HEK293 (cell line): ENCODE data around the gene ACP4.
A peak's percentile ranks its signal among the peaks of the same experiment; 100 is the strongest.

Source experiments
- CTCF ChIP-seq: fragments of 450-650 bp; formaldehyde crosslinking; IDR thresholded peaks from 2 replicates; pipeline ENCODE4 v1.5.1; 2016; ENCODE audit warnings: missing biosample characterization, missing genetic modification characterization
- PRDM4 ChIP-seq: fragments of 450-650 bp; formaldehyde crosslinking; IDR thresholded peaks from 2 replicates; pipeline ENCODE4 v1.5.1; 2017; ENCODE audit warnings: missing biosample characterization, missing genetic modification characterization
- REST ChIP-seq: fragments of 450-650 bp; formaldehyde crosslinking; IDR thresholded peaks from 2 replicates; pipeline ENCODE4 v1.5.1; 2016; ENCODE audit warnings: missing biosample characterization, missing genetic modification characterization
- ZBTB44 ChIP-seq: fragments of 450-650 bp; IDR thresholded peaks from 2 replicates; pipeline ENCODE4 v1.5.1; 2018; ENCODE audit warnings: missing biosample characterization, mild to moderate bottlenecking, missing genetic modification characterization
- ZFP41 ChIP-seq: fragments of 450-650 bp; formaldehyde crosslinking; IDR thresholded peaks from 2 replicates; pipeline ENCODE4 v1.5.1; 2016; ENCODE audit warnings: missing biosample characterization, missing genetic modification characterization, borderline replicate concordance
- ZFP69B ChIP-seq: fragments of 450-650 bp; formaldehyde crosslinking; IDR thresholded peaks from 2 replicates; pipeline ENCODE4 v1.5.1; 2016; ENCODE audit warnings: missing biosample characterization, missing genetic modification characterization
- ZNF146 ChIP-seq: fragments of 450-650 bp; formaldehyde crosslinking; IDR thresholded peaks from 2 replicates; pipeline ENCODE4 v1.5.1; 2016; ENCODE audit warnings: missing biosample characterization, missing genetic modification characterization
- ZNF175 ChIP-seq: fragments of 450-650 bp; formaldehyde crosslinking; IDR thresholded peaks from 2 replicates; pipeline ENCODE4 v1.5.1; 2016; ENCODE audit warnings: missing biosample characterization, missing genetic modification characterization
- ZNF221 ChIP-seq: fragments of 450-650 bp; formaldehyde crosslinking; IDR thresholded peaks from 2 replicates; pipeline ENCODE4 v1.5.1; 2017; ENCODE audit warnings: missing biosample characterization, missing genetic modification characterization, borderline replicate concordance
- ZNF670 ChIP-seq: fragments of 450-650 bp; formaldehyde crosslinking; IDR thresholded peaks from 2 replicates; pipeline ENCODE4 v1.5.1; 2016; ENCODE audit warnings: missing biosample characterization, missing genetic modification characterization, low read depth
- ZNF777 ChIP-seq: fragments of 450-650 bp; formaldehyde crosslinking; IDR thresholded peaks from 2 replicates; pipeline ENCODE4 v1.5.1; 2017; ENCODE audit warnings: missing biosample characterization, missing genetic modification characterization, borderline replicate concordance
- ZNF843 ChIP-seq: fragments of 450-650 bp; formaldehyde crosslinking; IDR thresholded peaks from 2 replicates; pipeline ENCODE4 v1.5.1; 2016; ENCODE audit warnings: missing biosample characterization, missing genetic modification characterization

- peak; percentile 60 for TF ChIP-seq CTCF (tag by site-specific recombination)
- TF ChIP-seq PRDM4 (tag by site-specific recombination) = no peak
- TF ChIP-seq ZNF843 = peak; percentile 34; the same call in 1 of the 2 replicates
- no peak for TF ChIP-seq ZNF670
- TF ChIP-seq REST (tag by site-specific recombination) = no peak
- no peak for TF ChIP-seq ZNF221 (tag by site-specific recombination)
- TF ChIP-seq ZBTB44 (tag by site-specific recombination) = no peak; the same call in 1 of the 2 replicates
- TF ChIP-seq ZNF175 = no peak
- peak; percentile 97 for TF ChIP-seq ZNF777 (tag by site-specific recombination)
- no peak for TF ChIP-seq ZFP41 (tag by site-specific recombination)
- peak; percentile 93 for TF ChIP-seq ZFP69B (tag by site-specific recombination)
- TF ChIP-seq ZNF146 (tag by site-specific recombination) = no peak
Measured at GRCh38 chr19:50835785-50836542, 45.7 kb downstream of the ACP4 start.
